NOMO-1 (cell line): ENCODE measurements around the gene ST6GALNAC3.
"Not testable (repeated sequence)": the region's sequence is repeated elsewhere in the genome, so short reads cannot be mapped to it uniquely, and the experiment has no call there.

ENCODE experiments used
- DNase-seq, 2 experiments: peaks; one replicate each; lab custom pipeline; 2025; ENCODE audit not compliant: unreplicated experiment in 2 of 2; lab: John Stamatoyannopoulos, UW

ST6GALNAC3 gene

DNA sequence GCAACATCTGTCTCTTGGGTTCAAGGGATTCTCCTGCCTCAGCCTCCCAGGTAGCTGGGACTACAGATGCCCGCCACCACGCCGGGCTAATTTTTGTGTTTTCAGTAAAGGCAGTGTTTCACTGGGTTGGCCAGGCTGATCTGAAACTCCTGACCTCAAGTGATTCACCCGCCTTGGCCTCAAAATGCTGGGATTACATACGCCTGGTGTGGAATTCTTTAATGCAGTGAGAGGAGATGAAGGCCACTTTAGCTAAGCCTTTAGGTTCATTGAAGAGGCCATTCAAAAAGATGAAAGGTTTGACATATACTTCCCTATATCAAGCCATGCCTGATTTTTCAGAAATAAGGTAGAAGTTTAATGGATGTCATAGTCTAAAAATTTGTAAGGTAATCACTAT lies 162.7 kb downstream of the ST6GALNAC3 start:
- DNase-seq = no peak

DNA sequence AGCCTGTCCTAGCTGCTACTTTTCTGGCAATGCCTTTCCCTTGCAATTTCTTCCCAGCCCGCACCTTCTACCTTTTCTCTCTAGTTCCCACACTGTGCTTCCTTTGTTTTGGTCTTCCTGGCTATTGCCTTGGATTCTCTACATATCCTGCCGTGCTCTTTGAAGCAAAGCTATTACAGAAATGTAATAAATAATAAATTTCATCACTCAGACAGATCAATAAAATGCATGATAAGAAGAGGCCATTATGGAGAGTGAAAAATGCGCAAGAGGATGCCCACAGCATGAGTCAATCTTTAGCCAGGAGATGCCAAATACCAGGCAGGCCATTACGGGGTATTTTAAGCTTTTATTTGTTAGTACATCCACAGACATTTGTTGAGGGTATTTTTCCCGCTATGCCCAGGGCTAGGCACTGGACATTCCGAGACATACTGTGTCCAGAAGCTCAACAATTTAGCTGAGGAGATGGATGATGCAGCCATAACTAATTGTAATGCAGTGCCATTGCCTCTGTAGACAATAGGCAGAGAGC lies 163.6 kb downstream of the ST6GALNAC3 start:
- DNase-seq = no peak

DNA sequence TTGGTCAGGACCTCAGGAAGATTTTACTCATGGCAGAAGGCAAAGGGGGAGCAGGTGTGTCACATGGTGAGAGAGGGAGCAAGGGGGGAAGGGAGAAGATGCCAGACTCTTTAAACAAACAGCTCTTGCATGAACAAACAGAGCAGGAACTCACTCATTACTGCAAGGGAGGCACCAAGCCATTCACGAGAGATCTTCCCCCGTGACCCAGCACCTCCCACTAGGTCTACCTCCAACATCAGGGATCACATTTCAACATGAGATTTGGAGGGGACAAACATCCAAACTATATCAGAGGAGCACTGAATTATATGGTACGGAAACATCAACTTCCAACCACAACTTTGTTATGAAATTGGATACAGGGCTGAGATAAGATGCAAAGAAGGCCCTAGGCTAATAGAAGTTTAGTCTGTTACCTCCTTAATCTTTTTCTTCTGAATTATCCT lies 164.9 kb downstream of the ST6GALNAC3 start:
- DNase-seq = no peak

DNA sequence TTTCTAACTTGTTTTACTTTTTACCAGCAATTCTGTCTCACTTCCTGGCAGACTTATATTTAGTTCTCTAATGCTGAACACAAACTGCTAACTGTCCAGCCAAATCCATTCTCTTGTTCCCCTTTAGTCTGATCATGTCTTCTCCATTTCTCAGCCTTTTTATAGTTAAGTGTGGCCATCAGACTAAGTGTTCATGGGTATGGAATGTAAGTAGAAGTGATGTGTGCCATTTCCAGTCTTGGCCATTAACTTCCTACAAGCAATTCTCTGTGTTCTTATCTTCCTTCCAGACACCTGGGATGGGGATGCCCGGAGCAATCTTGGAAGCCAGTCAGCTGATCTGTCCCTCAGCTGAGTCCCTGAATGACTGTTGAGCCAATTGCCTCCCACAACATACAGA lies 165.8 kb downstream of the ST6GALNAC3 start:
- no peak for DNase-seq

DNA sequence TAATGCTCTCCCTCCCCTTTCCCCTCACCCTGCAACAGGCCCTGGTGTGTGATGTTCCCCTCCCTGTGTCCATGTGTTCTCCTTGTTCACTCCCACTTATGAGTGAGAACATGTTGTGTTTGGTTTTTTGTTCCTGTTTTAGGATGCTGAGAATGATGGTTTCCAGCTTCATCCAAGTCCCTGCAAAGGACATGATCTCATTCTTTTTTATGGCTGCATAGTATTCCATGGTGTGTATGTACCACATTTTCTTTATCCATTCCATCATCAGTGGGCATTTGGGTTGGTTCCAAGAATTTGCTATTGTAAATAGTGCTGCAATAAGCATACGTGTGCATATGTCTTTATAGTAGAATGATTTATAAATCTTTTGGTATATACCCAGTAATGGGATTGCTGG lies 168.0 kb downstream of the ST6GALNAC3 start:
- not testable (repeated sequence) for DNase-seq

DNA sequence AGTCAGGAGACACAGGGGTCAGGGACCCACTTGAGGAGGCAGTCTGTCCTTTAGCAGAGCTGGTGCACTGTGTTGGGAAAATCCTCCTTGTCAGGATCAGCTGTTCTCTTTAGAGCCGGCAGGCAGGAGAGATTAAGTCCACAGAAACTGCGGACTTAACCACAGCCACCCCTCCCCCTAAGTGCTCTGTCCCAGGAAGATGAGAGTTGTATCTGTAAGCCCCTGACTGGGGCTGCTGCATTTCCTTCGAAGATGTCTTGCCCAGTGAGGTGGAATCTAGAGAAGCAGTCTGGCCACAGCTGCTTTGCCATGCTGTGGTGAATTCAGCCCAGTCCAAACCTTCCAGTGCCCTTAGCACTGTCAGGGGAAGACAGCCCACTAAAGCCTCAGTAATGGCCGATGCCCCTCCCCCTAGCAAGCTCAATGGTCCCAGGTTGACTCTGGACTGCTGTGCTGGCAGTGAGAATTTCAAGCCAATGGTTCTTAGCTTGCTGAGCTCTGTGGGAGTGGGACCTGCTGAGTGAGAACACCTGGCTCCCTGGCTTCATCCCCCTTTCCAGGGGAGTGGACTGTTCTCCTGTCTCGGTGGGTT lies 172.8 kb downstream of the ST6GALNAC3 start:
- no peak for DNase-seq

DNA sequence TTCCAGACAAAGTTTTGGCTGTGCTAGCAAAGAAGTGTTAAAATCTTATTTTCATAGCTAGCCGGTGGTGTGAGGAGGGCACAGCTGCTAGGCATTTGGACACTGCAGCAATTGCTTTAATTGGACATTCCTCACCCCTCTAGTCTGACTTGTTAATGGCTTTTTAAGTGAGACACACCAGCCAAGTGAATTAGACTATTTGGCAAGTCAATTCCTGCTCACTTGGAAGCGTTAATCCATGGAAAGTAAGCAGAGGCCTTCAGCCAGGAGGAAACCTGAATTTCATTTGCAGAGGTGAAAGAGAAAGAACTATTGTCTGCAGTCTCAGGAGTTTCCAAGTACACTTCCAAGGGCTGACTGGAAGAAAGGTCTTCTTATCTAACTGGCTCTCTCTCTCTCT lies 175.7 kb downstream of the ST6GALNAC3 start:
- DNase-seq = no peak

DNA sequence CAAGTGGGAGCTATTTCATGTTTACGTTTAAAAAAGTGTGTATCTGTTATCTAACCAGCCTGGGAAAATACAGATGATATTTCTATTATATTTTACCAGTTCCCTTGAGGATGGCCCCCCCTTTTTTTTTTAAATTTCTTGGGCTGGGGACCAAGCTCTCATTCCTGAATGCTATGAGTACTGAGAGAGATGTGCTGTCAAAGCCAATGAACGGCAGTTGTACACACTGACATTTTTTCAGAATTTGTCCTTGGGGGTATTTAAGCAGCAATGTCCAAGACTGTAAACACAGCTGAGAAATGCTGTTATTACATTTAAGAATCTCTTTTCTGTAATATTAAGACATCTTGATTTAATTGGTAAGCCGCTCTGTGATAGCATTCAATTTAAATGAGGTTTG lies 177.9 kb downstream of the ST6GALNAC3 start:
- no peak for DNase-seq

DNA sequence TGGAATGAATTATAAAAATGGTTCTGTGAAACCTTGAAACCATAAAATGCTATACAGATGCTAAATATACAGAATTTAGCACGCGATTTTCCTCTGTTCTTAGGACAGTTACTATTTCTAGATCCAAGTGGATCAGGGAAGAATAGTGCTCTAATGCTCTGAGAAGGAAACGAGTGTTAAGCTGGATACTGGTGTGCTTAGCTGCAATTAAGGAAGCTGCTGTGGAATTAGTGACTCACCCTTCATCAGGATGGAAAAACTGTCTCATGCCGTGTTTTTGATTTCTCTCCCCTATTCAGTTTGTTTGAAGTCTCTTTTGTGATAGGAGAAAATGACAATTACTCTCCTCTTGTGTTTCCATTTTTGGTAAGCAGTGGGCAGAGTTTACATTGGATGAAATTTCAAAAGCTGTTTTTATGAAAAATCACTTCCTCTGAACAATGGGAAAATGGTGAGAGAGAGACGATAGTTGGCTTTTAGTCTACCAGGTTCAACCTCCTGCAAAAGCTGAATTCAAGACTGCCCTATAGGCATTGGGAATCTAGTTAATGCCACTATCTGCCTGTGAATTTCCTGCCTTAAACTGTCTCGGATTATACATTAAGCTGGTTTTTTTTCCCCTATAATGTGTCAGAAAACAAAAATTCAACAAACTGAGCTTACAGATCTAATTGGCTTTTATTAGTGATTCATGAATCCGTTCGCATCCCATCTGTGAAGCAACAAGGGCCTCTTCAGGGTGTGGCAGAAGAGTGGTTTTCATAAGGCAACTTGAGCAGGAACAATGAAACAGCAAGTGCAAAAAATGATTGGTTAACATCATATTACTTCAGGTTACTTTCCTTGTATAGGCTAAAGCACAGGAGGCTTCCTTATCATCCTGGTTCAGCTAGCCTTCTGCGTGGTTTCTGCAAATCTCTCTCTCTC lies 179.8 kb downstream of the ST6GALNAC3 start:
- DNase-seq = no peak

DNA sequence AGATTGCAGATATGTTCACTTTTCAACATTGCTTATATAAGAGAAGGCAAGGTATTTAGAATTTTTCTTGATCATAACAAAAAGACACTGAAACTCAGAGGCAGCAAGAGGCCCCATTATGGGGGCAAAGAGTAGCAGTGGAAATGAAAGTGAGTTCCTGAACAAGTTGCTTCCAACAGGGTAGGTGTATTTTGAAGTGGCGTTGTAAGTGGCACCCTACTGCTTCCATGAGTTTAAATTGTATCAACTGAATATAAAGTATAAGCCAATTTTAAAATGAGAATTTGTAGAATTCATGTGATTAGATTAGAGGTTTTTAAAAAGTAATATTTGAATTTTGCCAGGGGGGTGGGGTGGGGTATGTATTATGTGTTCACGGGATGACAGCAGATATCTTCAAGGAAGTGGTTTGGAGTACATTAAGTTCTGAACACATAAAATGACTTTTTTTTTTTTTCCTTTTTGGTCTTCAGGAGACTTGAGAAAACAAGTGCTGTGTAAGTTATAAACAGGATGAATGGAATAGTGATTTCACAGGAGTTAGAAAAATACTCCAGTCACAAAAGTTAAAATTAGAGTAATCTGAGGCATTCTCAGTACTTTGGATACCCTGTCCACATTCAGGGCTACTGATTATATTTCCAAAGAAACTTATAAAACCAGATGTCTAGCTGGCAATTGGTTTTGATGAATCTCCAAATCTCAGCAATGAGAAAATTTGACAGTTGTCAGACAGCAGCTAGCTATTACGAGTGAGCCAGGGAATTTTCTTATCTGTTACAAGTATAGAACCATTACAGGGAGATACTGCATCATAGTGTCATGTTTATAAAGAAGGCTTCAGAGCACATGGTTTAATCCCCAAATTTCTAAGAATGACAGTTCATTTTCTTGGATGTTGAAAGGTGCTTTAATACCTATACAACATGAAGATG lies 182.0 kb downstream of the ST6GALNAC3 start:
- DNase-seq = no peak

DNA sequence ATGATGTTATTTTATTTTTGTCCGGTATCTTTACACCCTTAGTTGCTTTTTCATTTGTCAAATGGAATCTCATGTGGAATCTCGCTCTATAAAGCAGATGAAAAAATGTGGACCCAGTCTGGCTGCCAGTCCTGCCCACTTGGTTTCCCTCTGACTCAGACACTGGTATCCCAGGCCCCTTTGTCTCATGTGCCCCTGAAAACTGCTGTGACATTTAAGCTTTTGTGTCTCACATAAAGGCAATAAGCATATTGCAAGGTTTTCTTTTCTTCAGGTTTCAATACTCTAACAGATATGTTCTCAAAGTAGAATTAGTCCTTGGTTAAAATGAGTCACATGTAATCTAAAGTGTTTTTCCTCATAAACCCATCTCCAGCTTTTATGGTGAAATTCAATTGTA lies 183.3 kb downstream of the ST6GALNAC3 start:
- no peak for DNase-seq

DNA sequence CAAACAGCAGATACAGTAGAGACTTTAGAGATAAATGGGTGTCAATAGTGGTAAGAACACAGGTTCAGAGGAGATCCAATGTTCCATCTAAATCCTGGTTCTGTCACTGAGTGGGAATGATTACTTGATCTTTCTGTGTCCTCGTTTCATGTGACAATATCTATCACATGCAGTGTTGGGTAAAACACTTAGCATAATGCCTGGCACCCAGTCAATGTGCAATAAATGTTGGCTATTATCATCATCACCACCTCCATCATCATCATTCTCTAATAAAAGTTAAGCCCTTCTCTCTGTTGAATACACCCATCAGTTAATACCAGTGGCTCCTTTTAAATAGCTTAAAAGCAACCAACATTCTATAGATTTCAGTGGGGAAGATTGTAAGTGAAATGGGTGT lies 184.7 kb downstream of the ST6GALNAC3 start:
- no peak for DNase-seq

DNA sequence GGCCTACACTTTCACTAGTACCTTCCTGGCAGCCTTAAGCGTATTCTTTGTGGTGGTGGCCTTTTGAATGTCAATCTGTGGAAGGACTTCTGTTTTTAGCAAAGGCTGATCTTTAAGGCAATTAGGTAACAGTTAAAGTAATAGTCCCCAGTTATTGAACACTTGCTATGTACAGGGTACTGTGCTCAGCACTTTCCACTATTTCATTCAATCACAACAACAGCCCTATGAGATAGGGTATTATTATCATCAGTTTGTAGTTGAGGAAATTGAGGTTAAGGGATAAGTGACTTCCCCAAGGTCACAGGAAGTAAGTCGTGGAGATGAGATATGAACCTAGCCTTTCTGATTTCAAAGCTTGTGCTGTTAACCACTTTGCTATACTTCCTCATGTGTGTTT lies 185.7 kb downstream of the ST6GALNAC3 start:
- no peak for DNase-seq

DNA sequence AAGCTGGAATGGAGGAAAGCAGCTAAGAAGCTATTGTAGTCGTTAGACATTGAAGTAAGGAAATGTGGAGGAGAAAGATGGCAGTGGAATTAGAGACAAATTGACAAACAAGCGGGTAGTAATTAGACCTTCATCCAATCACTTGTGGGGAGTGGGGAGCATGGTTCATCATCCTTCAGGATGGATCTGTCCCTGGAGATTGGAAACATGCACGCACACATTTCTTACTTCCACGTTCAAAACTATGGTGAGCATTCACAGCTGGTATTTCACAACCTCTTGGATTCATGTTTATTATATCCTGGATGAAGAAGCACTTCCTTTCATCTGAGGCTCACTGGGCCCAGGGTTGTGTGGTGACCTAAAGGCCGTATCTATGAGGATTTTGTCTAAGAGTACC lies 188.1 kb downstream of the ST6GALNAC3 start:
- DNase-seq = no peak

DNA sequence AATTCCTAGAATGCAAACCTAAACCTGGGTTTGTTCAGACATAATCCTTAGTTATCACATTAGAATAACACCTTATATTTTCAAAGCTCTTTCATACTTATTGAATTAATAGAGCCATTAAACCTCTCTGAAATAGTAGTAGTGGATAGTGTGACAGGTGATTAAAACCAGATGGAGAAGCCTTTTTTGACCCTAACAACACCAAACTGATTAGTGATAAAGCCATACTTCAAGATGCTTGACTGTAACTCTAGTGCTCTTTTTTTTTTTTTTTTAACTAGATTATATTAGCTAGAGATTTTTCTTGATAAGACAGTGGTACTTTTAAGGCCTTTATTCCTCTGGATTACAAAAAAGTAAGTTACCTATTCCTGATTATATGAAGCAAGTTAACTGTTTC lies 190.1 kb downstream of the ST6GALNAC3 start:
- DNase-seq = no peak

DNA sequence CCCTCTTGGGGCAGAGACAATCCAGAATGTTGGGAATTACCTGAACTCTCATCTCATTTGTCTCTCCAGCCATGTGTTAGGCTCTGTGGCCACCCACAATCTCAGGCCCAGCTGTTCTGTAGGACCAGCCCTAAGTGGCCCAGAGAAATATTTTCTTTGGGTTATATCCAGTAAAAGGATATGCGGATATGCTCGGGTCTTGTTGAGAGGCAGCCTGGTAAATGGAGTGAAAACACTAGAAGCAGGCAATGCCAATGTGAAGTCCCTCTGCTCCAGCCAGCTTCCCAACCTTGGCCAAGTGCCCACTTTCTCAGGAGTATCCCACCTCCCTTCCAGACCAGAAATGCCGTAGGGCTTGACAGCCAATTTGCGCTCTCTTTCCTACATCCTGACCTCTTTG lies 192.2 kb downstream of the ST6GALNAC3 start:
- DNase-seq = no peak

DNA sequence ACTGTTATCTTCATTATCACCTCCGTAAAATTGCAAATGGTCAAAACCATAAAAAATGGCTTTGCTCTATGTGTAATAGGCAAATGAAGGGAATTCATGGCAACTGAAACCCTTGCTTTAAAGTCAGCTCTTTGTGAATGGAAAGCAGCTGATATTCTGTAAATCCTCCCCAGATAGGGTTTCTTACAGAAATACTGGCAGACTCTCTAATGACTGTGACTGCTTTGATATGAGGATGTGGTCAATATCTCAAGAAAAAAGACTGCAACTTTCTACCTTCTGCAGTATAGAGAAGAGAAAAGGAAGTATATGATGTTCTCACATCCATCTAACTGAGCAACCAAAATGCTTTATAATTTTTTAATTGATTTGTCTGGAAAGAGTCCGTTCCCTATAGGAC lies 193.1 kb downstream of the ST6GALNAC3 start:
- no peak for DNase-seq

DNA sequence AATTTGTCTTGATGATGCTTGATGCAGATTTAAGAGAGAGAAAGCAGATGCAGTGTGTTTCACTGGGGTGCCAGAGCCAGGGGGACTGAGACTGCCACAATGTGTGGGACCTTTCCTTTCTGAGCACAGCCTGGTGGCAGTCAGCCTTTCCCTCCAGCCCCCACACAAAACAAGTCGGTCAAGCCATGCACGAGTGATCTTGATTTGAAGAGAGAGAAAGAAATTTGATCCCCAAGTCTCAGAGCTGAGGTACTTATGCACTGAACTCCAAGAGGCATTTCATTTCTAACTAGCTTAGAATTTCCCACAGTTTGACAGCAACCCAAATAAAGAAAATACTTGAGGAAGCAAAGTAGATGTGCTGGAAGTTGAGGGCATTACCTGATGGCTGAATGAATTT lies 193.8 kb downstream of the ST6GALNAC3 start:
- DNase-seq = no peak

DNA sequence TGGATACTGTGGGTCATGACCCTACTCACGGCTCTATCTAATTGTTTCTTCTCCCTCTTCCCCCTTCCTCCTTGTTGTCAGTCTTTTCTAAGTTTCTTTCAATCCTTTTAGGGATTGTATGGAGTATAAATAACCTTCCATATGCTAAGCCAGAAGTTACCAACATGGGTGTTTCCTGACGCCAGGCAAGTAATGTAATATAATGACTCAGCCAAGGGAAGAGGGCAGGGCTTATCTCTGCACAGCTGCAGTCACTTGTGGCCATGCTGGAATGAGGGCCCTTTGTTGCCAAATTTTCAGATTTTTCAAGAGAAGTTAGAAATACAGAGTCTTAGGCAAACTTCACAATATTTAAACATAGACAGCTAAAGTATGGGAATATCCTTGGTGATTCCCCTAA lies 194.6 kb downstream of the ST6GALNAC3 start:
- no peak for DNase-seq

DNA sequence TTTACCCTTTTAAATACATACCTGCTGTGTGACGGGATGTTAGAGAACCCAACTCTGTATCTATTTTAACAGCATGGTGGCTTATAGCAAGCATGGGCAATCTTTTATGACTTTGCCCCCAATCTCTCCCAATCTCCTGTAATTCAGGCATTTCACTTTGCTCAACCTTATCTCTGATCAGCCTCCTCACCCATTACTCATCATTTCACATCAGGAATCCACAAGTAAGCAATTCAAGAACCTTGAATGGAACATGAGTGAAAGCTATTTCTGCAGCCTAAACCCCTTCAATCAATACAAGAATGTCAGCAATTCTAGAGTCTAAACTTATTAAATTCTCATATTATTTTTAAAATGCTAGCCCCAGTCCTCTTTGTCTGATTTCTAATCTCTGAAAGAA lies 199.8 kb downstream of the ST6GALNAC3 start:
- DNase-seq = no peak

DNA sequence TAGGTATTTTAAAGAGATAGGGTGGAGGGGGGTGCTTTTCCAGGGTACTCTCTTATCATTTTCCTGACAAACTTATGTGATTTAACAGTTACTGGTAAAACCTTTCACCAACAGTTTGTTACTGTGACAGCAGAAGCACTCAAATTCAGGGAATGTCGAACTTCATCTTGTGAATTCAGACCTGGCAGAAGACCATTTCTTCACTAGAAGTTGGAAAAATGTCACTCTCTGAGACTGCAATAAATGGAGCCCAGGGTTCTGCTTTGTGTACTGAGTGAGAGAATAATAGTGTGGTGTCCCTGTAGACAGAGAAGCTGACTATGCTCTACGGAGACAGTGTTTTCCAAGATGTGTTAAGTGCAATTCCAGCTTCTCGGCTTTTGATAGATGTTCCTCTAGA lies 200.2 kb downstream of the ST6GALNAC3 start:
- no peak for DNase-seq
